Urinary bladder (tissue), 4 donors: ENCODE measurements around the gene A2M. TPM values are rescaled to one million over a fixed set of nuclear protein-coding genes. Genes with fewer than 3 reads are reported as not detected.

Source experiments
- DNase-seq: peaks from one replicate; pipeline ENCODE4 v3.0.0-alpha.2; 2015; ENCODE audit errors: extremely low spot score
- H3K27ac ChIP-seq: one replicate; pipeline ENCODE4 v1.5.1; 2013; ENCODE audit warnings: low read depth, mild to moderate bottlenecking, moderate library complexity
- H3K36me3 ChIP-seq: one replicate; pipeline ENCODE4 v1.6.1; 2013; ENCODE audit warnings: mild to moderate bottlenecking, moderate library complexity; ENCODE audit not compliant: insufficient read depth
- H3K4me1 ChIP-seq: one replicate; pipeline ENCODE4 v1.6.1; 2013; ENCODE audit warnings: mild to moderate bottlenecking, moderate library complexity; ENCODE audit not compliant: insufficient read depth
- H3K4me3 ChIP-seq: one replicate; pipeline ENCODE4 v1.5.1; 2013; ENCODE audit warnings: low read depth, low read length
- WGBS: extraction: QIAGEN DNeasy Blood & Tissue Kit; methylation state at CpG from one replicate; pipeline ENCODE4 v1.1.7; 2013; 5-methylcytosine and 5-hydroxymethylcytosine counted together
- polyA plus RNA-seq: library from polyadenylated mRNA; stranded (reverse); fragments of 200-250 nt; gene quantifications from one replicate; pipeline ENCODE4 v1.2.3, GENCODE V29; 2013
- total RNA-seq: library from RNA; depleted of rRNA; stranded (reverse); fragments of >200 nt; gene quantifications from one replicate; pipeline ENCODE4 v1.2.3, GENCODE V29; 2014
- donor health status: healthy with polysubstance abuse.
- donor health status: healthy.

The A2M gene
- total and polyA plus RNA-seq, 2 donors, result 428 to 990 TPM

GRCh38 chr12:9068086-9068485 is 47.6 kb downstream of the A2M start:
- no peak for DNase-seq
- H3K4me3 ChIP-seq, result no peak overlapping the region
- H3K36me3 ChIP-seq, result no peaks in the 10 kb centered on the region
- H3K4me1 ChIP-seq, result no peaks in the 10 kb centered on the region
- 70% methylated on average over 1 of the region's 1 CpG for WGBS
- H3K27ac ChIP-seq, result no peak overlapping the region

DNA sequence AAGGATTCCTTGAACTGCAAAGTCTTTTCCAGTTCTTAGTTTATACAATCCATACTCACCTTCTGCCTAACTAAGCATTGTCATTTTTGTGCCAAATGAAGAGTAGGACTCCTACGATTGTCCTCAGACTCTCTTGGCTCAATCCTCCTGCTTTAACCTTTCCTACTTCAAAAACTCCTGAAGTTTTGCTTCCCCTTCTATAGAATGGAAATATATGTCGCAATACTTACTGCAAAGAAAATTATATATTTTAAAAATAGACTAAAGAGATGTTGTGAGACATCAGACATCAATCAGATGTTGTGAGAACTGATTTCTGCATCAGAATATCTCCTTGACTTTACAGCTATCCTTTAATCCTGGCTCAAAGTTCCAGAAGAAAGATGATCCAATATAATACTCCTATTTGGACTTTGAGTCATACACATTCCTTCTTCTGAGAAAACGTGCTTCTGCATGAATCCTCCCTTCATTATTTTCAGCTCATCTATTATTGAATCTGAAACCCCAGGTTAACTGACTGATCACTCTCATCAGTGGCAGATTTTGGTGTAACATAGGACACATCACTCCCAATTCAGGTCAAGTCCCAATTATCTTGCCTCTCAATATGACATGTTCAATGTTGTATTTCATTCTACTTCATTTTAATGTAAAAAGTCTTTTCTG is 48.8 kb downstream of the A2M start:
- no peak for DNase-seq
- Histone ChIP-seq H3K4me3 (no peak overlapping the region), H3K4me1 (no peaks in the 10 kb centered on the region), H3K27ac (no peak overlapping the region), H3K36me3 (no peaks in the 10 kb centered on the region)
- 52% methylated on average over 3 of the region's 3 CpGs for WGBS

DNA sequence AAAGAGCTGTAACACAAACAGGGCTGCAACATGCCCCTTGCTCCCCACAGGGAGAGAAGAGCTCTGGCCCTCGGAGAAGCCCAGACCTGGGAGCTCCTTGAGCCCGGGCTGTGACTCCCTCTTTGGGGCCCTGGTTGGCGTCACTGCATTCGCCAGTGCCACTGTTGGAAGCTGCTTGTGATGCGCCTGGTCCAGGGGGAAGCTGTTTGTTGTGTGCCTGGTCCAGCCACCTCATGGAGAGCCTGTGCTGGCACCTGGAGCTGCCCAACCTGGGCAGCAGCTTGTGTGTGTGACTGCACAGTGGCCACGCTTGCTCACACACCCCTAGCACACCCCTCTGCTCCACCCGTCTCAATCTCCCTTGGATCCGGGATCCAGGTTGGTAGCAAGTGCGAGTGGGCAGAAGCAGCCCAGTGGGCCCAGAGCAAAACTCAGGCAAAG is 49.5 kb downstream of the A2M start:
- Histone ChIP-seq H3K4me3 (no peak overlapping the region), H3K36me3 (no peaks in the 10 kb centered on the region), H3K27ac (no peak overlapping the region), H3K4me1 (no peaks in the 10 kb centered on the region)
- 89% methylated on average over 9 of the region's 9 CpGs for WGBS
- no peak for DNase-seq

GRCh38 chr12:9065607-9065856 is 50.2 kb downstream of the A2M start:
- 97% methylated on average over 1 of the region's 1 CpG for WGBS
- Histone ChIP-seq H3K36me3 (no peaks in the 10 kb centered on the region), H3K4me1 (no peaks in the 10 kb centered on the region), H3K4me3 (no peak overlapping the region), H3K27ac (no peak overlapping the region)
- no peak for DNase-seq

- Histone ChIP-seq H3K27ac (peak overlapping the region; percentile 95), H3K4me3 (peak overlapping the region; percentile 78), H3K4me1 (no peaks in the 10 kb centered on the region), H3K36me3 (no peaks in the 10 kb centered on the region)
- peak; percentile 23 for DNase-seq
- WGBS, result 20% methylated on average over 45 of the region's 45 CpGs
Observed at GRCh38 chr12:9064815-9065606, 50.7 kb downstream of the A2M start.

- Histone ChIP-seq H3K27ac (peak overlapping the region; percentile 95), H3K4me3 (peak overlapping the region; percentile 78), H3K4me1 (no peaks in the 10 kb centered on the region), H3K36me3 (no peaks in the 10 kb centered on the region)
- peak; percentile 14 for DNase-seq
- 1% methylated on average over 51 of the region's 51 CpGs for WGBS
Observed at GRCh38 chr12:9064201-9064814, 51.4 kb downstream of the A2M start.

DNA sequence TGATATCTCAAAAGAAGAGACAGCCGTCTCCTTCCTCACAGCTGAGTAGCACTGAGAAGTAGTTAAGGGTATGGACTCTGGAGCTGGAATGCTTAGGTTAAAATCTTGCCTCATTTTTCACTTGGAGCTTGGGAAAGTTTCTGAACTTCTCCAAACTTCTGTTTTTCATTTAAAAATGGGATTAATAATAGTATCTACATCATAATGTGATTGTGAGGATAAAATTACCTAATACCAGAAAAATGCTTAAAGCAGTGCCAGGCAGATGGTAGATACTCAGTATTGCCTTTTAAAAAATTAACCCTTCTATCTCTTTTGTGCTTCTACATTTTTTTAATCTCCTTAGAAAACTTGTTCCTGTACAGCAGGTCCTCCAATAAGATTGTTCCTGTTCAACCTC is 63.1 kb downstream of the A2M start:
- H3K4me1 ChIP-seq, result no peaks in the 10 kb centered on the region
- no peaks in the 10 kb centered on the region for H3K36me3 ChIP-seq
- H3K4me3 ChIP-seq, result no peak overlapping the region
- DNase-seq, result no peak
- WGBS, result 55% methylated on average over 1 of the region's 1 CpG
- no peak overlapping the region for H3K27ac ChIP-seq

DNA sequence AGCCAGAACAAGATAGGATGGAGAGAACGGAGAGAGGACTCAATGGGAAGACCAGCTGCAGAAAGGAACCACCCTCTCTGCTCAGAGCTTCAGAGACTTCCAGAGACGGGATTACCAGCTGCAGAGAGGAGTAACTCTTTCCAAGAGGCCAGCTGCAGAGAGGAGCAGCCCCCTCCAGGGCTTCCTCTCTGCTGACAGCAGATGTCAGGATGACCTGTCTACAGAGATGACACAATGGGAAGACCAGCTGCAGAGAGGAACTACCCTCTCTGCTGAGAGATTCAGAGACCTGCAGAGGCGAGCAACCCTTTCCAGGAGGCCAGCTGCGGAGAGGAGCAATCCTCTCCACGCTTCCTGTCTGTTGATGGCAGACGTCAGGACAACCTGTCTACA is 64.6 kb downstream of the A2M start:
- 56% methylated on average over 6 of the region's 6 CpGs for WGBS
- H3K27ac ChIP-seq, result no peak overlapping the region
- H3K36me3 ChIP-seq, result no peaks in the 10 kb centered on the region
- no peak overlapping the region for H3K4me3 ChIP-seq
- DNase-seq, result no peak
- H3K4me1 ChIP-seq, result no peaks in the 10 kb centered on the region

DNA sequence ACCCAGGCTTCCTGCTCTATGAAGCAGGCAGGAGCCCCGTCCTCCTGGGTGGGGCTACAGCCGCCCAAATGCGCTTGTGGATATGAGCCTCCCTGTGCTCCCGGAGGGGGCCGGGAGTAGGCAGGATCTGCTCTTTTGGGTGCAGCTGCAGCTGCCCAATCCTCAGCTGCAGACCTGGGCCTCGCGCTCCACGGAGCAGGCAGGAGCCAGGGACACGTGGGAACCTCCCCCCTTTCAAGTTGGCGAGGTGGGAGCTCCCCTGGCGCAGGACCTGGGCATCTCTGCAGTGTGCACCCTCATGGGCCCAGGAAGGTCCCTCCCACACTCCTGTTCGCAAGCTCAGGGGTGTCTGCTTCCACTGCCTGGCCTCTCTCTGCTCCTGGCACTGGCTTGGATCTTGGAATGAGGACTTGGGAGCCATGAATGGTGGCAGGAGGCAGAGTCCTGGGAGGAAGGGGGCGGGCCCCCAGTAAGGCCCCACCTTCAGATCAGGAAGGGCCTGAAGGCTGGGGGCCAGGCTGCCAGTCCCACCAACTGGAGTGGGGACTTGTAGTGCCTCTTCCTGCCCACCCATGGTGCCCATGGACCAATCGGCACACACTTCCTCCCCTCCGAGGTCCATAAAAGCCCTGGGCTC is 65.1 kb downstream of the A2M start:
- Histone ChIP-seq H3K27ac (no peak overlapping the region), H3K4me3 (no peak overlapping the region), H3K4me1 (no peaks in the 10 kb centered on the region), H3K36me3 (no peaks in the 10 kb centered on the region)
- WGBS, result 84% methylated on average over 15 of the region's 15 CpGs
- DNase-seq, result no peak

GRCh38 chr12:9049520-9050133 is 66.1 kb downstream of the A2M start:
- Histone ChIP-seq H3K4me1 (no peaks in the 10 kb centered on the region), H3K4me3 (no peak overlapping the region), H3K36me3 (no peaks in the 10 kb centered on the region), H3K27ac (no peak overlapping the region)
- peak; percentile 6 for DNase-seq
- WGBS, result 28% methylated on average over 6 of the region's 6 CpGs

DNA sequence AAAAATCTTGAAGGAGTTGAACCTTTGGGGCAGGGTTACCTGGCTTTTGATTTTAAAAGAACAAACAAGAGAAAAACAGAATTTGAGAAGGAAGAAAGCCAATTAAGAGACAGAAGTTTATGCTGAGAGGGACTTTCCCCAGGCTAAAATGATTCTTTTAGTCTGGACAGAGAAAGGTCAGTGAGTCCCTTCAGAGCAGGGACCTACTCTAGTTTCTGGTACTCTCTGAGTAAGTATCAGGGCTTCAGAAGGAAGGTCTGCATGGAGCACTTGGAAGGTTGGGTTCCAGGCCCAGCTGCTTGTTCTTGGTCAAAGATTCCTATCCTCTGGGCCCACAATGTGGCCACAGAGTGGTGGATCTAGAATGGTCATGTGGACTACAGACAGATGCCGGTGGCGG is 66.8 kb downstream of the A2M start:
- no peaks in the 10 kb centered on the region for H3K4me1 ChIP-seq
- no peak overlapping the region for H3K4me3 ChIP-seq
- DNase-seq, result no peak
- H3K36me3 ChIP-seq, result no peaks in the 10 kb centered on the region
- no peak overlapping the region for H3K27ac ChIP-seq
- WGBS, result 93% methylated on average over 2 of the region's 2 CpGs

- no peak overlapping the region for H3K4me3 ChIP-seq
- H3K36me3 ChIP-seq, result no peaks in the 10 kb centered on the region
- H3K4me1 ChIP-seq, result no peaks in the 10 kb centered on the region
- DNase-seq, result no peak
- WGBS, result 85% methylated on average over 1 of the region's 1 CpG
- no peak overlapping the region for H3K27ac ChIP-seq
Observed at GRCh38 chr12:9047105-9047504, 68.6 kb downstream of the A2M start.

DNA sequence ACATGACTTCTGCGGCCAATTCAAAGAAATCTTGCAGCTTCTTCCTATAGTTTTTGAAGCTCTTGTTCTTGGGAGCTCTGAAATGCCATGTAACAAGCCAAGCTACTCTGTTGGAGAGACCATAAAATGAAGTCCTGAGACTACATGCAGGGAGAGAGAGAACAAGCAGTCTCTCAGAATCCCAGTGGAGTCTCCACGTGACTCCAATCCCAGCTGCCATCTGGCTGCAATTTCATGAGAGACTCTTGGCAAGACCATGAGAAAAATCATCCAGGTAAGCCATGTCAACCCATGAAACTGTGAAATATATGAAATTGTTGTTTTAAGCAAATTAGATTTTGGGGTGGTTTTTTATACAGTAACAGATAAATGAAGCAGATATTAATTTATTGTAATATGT is 72.0 kb downstream of the A2M start:
- Histone ChIP-seq H3K36me3 (no peaks in the 10 kb centered on the region), H3K27ac (no peak overlapping the region), H3K4me3 (no peak overlapping the region), H3K4me1 (no peaks in the 10 kb centered on the region)
- 79% methylated on average over 2 of the region's 2 CpGs for WGBS
- no peak for DNase-seq
